Mononuclear cell (primary cell): ENCODE data around the gene CMC1. TPM values are rescaled to one million over a fixed set of nuclear protein-coding genes. Genes with fewer than 3 reads are reported as not detected.

Experiments used
- H3K27me3 ChIP-seq: 2 replicates; pipeline ENCODE4 v1.6.0; 2011; ENCODE audit warnings: low read length, control low read depth; ENCODE audit not compliant: insufficient read depth
- H3K4me1 ChIP-seq: 2 replicates; pipeline ENCODE4 v1.5.1; 2011; ENCODE audit warnings: mild to moderate bottlenecking, low read length, control low read depth; ENCODE audit not compliant: insufficient read depth
- H3K4me3 ChIP-seq: 2 replicates; pipeline ENCODE4 v1.5.1; 2011; ENCODE audit warnings: mild to moderate bottlenecking, low read length, moderate library complexity
- H3K9me3 ChIP-seq: 2 replicates; pipeline ENCODE4 v1.5.1; 2011; ENCODE audit warnings: low read depth, mild to moderate bottlenecking, control low read depth, low read length
- total RNA-seq: library from RNA; depleted of rRNA; stranded (reverse); fragments of >200 nt; gene quantifications from one replicate; pipeline ENCODE4 v1.2.3, GENCODE V29; 2012

The CMC1 gene
- total RNA-seq, 1 donor: 39.5 TPM

GRCh38 chr3:28348629-28349468, 107.4 kb downstream of the CMC1 start, which contains the start of the genes AZI2 and ZCWPW2:
TSS of gene AZI2 (minus strand) at chr3:28348824. CDS start at chr3:28340617, 8,207 bp downstream.
TSS of gene ZCWPW2 (plus strand) at chr3:28348721. CDS start at chr3:28413069, 64,348 bp downstream.
- Histone ChIP-seq H3K4me1 (peaks cover 29% of the 10 kb centered on the region), H3K4me3 (peak within 1 kb of the TSS; percentile 85), H3K9me3 (peaks cover 14% of the 10 kb centered on the region)

GRCh38 chr3:28349469-28350000, 108.1 kb downstream of the CMC1 start:
- H3K4me3 ChIP-seq: peak overlapping the region; percentile 85
- H3K4me1 ChIP-seq: peaks cover 29% of the 10 kb centered on the region
- no peaks in the 10 kb centered on the region for H3K27me3 ChIP-seq
- H3K9me3 ChIP-seq: peaks cover 17% of the 10 kb centered on the region

More at GRCh38 chr3:28348629-28349468, 107.4 kb downstream of the CMC1 start, which contains the start of the genes AZI2 and ZCWPW2:
- H3K27me3 ChIP-seq: no peaks in the 10 kb centered on the region

Other genes with a start within 250 kb of the CMC1 start
- not detected for gene ZCWPW2, start 107.1 kb downstream of the CMC1 start, total RNA-seq
- gene AZI2, start 107.2 kb downstream of the CMC1 start, total RNA-seq: 29.2 TPM